Ovary (tissue), 9 donors: ENCODE results near the gene CAPN3. TPM values are rescaled to one million over a fixed set of nuclear protein-coding genes. Genes with fewer than 3 reads are reported as not detected.

Source experiments
- DNase-seq, 5 donors: peaks; one replicate each; pipeline ENCODE4 v3.0.0-alpha.2; 2019 to 2020
- H3K27ac ChIP-seq, 2 donors: fragments of 200-600 bp; one replicate each; pipeline versions ENCODE4 v1.5.1 to v1.8.0; 2019 to 2022
- H3K27me3 ChIP-seq: fragments of 200-600 bp; one replicate; pipeline ENCODE4 v1.8.0; 2022
- H3K36me3 ChIP-seq: fragments of 200-600 bp; sonication (generic); one replicate; pipeline ENCODE4 v1.5.1; 2019
- H3K4me1 ChIP-seq: one replicate; pipeline ENCODE4 v1.8.1; 2013; ENCODE audit warnings: mild to moderate bottlenecking, moderate library complexity; ENCODE audit not compliant: insufficient read depth
- H3K4me3 ChIP-seq: fragments of 200-600 bp; sonication (generic); one replicate; pipeline ENCODE4 v1.5.1; 2017
- H3K9me3 ChIP-seq, 2 donors: fragments of 200-600 bp in 1 of 2; sonication (generic) in 1 of 2; one replicate each; pipeline versions ENCODE4 v1.5.1 to v1.8.1; 2013 to 2019; ENCODE audit warnings: mild to moderate bottlenecking in 1 of 2, moderate library complexity in 1 of 2
- CTCF ChIP-seq, 3 donors: fragments of 450-650 bp in 2 of 3; fragments of 200-600 bp in 1 of 3; IDR thresholded peaks; one replicate each; pipeline versions ENCODE4 v1.5.1 to v1.8.0; 2016 to 2022; ENCODE audit warnings: antibody characterized with exemption in 3 of 3, mild to moderate bottlenecking in 1 of 3
- EP300 ChIP-seq: sonication (generic); formaldehyde crosslinking; IDR thresholded peaks from one replicate; pipeline ENCODE4 v1.6.1; 2017; ENCODE audit warnings: antibody characterized with exemption
- POLR2A ChIP-seq: fragments of 450-650 bp; IDR thresholded peaks from one replicate; pipeline ENCODE4 v1.6.1; 2017; ENCODE audit warnings: antibody characterized with exemption, mild to moderate bottlenecking, moderate library complexity
- WGBS, 3 donors: extraction: QIAGEN DNeasy Blood & Tissue Kit in 1 of 3; methylation state at CpG; one replicate each; pipeline versions ENCODE4 v1.1.5 to v1.1.7; 2013 to 2017; 5-methylcytosine and 5-hydroxymethylcytosine counted together
- intact Hi-C, 4 donors: fragments of 100-400 bp; cut with DNase I; formaldehyde crosslinking; loops; one replicate each; pipeline versions ENCODE4 v1.11.0 to v1.15.1; 2022 to 2023
- polyA plus RNA-seq, 2 donors: library from polyadenylated mRNA; stranded (reverse); fragments of 200-250 nt in 1 of 2; fragments of 350-450 nt in 1 of 2; fragmentation: Illumina TruSeq in 1 of 2; extraction: RNeasy Lipid Tissue Mini Kit (QIAGEN cat#74804) in 1 of 2; gene quantifications; one replicate each; pipeline ENCODE4 v1.2.3, GENCODE V29; 2013 to 2014
- total RNA-seq, 7 donors: library from RNA; depleted of rRNA in 2 of 7; stranded (reverse); fragments of >200 nt in 2 of 7; fragmentation: NEBNext Ultra II Directional in 3 of 7; extraction: Animal tissue kit (Norgen Biotek cat#: 25700) in 3 of 7; gene quantifications; one replicate each; pipeline versions ENCODE4 v1.1.0 to v1.2.4, GENCODE V29; 2016 to 2023
- donor health status: DM: no; HTN: no; CAD: no; lungs with moderate emphysema.
- donor health status: DM: no; HTN: no; CAD: no.
- donor health status: Bipolar disorder and iron deficiency.
- donor health status: DM: yes; HTN: yes; CAD: no.
- donor health status: DM: no; HTN: no; CAD: no.
- donor health status: DM: yes; HTN: yes; CAD: no.

CAPN3 gene
- total and polyA plus RNA-seq, 9 donors = 6.4 to 19.1 (median 8.0) TPM

GRCh38 chr15:42404461-42405235 is 45.3 kb downstream of the CAPN3 start:
- H3K9me3 ChIP-seq = no peaks in the 10 kb centered on the region
- WGBS, 3 donors = 78 to 90% (median 82%) methylated on average over 12 of the region's 12 CpGs
- TF ChIP-seq CTCF (IDR thresholded peaks at IDR 0.05) (no peak), EP300 (no peak), POLR2A (no peak)
- no peak overlapping the region for H3K4me3 ChIP-seq
- no peak overlapping the region for H3K27ac ChIP-seq
- no peaks in the 10 kb centered on the region for H3K27me3 ChIP-seq
- H3K4me1 ChIP-seq = no peaks in the 10 kb centered on the region
- H3K36me3 ChIP-seq = no peaks in the 10 kb centered on the region
- intact Hi-C loops = no loop called here
- no peak for DNase-seq

- 47 to 53% (median 48%) methylated on average over 6 of the region's 6 CpGs for WGBS, 3 donors
- H3K4me1 ChIP-seq = no peaks in the 10 kb centered on the region
- DNase-seq = no peak
- no peaks in the 10 kb centered on the region for H3K9me3 ChIP-seq
- no peaks in the 10 kb centered on the region for H3K36me3 ChIP-seq
- H3K27ac ChIP-seq = no peak overlapping the region
- intact Hi-C loops = no loop called here
- H3K27me3 ChIP-seq = no peaks in the 10 kb centered on the region
- TF ChIP-seq CTCF (IDR thresholded peaks at IDR 0.05) (no peak), EP300 (no peak), POLR2A (no peak)
- H3K4me3 ChIP-seq = no peak overlapping the region
Measured at GRCh38 chr15:42405863-42406482, 46.7 kb downstream of the CAPN3 start.

GRCh38 chr15:42408178-42408577 is 48.9 kb downstream of the CAPN3 start:
- no peak for TF ChIP-seq POLR2A
- TF ChIP-seq EP300 = no peak
- intact Hi-C loops = no loop called here
- no peaks in the 10 kb centered on the region for H3K27me3 ChIP-seq
- no peaks in the 10 kb centered on the region for H3K4me1 ChIP-seq
- no peaks in the 10 kb centered on the region for H3K9me3 ChIP-seq
- H3K36me3 ChIP-seq = no peaks in the 10 kb centered on the region
- H3K4me3 ChIP-seq = no peak overlapping the region
- 47 to 64% (median 61%) methylated on average over 4 of the region's 4 CpGs for WGBS, 3 donors
- H3K27ac ChIP-seq = no peak overlapping the region
- no peak for DNase-seq

GRCh38 chr15:42409011-42409410 is 49.7 kb downstream of the CAPN3 start:
- DNase-seq = no peak
- no peaks in the 10 kb centered on the region for H3K27me3 ChIP-seq
- no peak for TF ChIP-seq CTCF (IDR thresholded peaks at IDR 0.05)
- TF ChIP-seq POLR2A = no peak
- TF ChIP-seq EP300 = no peak
- H3K27ac ChIP-seq = no peak overlapping the region
- no peaks in the 10 kb centered on the region for H3K9me3 ChIP-seq
- no peaks in the 10 kb centered on the region for H3K4me1 ChIP-seq
- H3K4me3 ChIP-seq = no peak overlapping the region
- H3K36me3 ChIP-seq = no peaks in the 10 kb centered on the region
- 81 to 87% (median 82%) methylated on average over 9 of the region's 9 CpGs for WGBS, 3 donors
- intact Hi-C loops = no loop called here

GRCh38 chr15:42411884-42412283 is 52.6 kb downstream of the CAPN3 start:
- Histone ChIP-seq H3K4me1 (no peaks in the 10 kb centered on the region), H3K27me3 (no peaks in the 10 kb centered on the region), H3K27ac (no peak overlapping the region), H3K36me3 (no peaks in the 10 kb centered on the region), H3K9me3 (no peaks in the 10 kb centered on the region), H3K4me3 (no peak overlapping the region)
- TF ChIP-seq CTCF (IDR thresholded peaks at IDR 0.05) = no peak
- no peak for TF ChIP-seq EP300
- no peak for TF ChIP-seq POLR2A
- no peak for DNase-seq
- intact Hi-C loops = no loop called here
- 96% methylated on average over 7 of the region's 7 CpGs for WGBS, 3 donors
